ENCODE measurements around the gene CDH4.

The CDH4 gene

DNA sequence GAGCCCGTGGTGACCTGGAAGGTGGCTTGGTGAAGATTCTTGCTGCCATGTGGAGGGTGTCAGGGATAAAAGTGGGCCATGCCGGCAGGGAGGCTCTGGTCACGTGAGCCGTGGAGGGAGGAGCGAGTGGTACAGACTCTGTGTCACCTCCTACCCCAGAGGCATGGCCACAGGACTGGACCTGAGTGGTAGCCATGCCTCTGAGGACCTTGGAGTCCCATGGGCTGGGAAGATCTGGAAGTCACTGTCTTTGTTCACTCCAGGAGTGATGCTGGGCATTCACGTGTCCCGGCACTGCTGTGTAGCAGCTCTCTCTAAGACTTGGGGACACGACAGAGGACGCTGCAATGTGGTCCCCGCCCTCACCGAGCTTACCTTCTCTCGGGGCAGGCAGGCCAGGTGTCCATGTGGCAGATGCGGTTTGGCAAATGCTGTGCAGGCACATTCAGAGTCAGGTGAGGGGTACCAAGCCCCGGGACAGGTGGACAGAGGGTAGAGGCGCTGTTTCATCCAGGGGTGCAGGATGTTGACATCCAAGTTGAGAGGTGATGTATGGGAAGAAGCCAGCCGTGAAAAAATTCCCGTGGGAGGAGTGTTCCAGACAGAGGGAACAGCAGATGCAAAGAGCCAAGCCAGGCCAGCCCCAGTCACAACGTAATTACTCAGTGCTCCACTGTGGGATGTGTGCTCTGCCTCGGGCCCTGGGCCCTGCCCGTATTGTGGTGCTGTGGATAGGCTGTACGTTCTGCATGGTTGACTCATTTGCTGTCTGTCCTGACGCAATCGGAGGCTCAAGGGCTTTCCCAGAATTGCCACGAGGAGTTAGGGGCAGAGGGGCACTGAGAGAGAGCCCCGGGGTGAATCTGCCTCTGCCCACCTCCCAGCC, 505.9 kb downstream of the CDH4 start:
- no peak overlapping the region for H3K4me3 ChIP-seq (replicated peaks; ENCODE audit: low read depth, low read length)
- no peak for DNase-seq (ENCODE audit: low read depth)
- TF ChIP-seq, protein P1, sequence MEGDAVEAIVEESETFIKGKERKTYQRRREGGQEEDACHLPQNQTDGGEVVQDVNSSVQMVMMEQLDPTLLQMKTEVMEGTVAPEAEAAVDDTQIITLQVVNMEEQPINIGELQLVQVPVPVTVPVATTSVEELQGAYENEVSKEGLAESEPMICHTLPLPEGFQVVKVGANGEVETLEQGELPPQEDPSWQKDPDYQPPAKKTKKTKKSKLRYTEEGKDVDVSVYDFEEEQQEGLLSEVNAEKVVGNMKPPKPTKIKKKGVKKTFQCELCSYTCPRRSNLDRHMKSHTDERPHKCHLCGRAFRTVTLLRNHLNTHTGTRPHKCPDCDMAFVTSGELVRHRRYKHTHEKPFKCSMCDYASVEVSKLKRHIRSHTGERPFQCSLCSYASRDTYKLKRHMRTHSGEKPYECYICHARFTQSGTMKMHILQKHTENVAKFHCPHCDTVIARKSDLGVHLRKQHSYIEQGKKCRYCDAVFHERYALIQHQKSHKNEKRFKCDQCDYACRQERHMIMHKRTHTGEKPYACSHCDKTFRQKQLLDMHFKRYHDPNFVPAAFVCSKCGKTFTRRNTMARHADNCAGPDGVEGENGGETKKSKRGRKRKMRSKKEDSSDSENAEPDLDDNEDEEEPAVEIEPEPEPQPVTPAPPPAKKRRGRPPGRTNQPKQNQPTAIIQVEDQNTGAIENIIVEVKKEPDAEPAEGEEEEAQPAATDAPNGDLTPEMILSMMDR (IDR thresholded peaks at IDR 0.05; ENCODE audit: low read length, missing control alignments), result no peak

DNA sequence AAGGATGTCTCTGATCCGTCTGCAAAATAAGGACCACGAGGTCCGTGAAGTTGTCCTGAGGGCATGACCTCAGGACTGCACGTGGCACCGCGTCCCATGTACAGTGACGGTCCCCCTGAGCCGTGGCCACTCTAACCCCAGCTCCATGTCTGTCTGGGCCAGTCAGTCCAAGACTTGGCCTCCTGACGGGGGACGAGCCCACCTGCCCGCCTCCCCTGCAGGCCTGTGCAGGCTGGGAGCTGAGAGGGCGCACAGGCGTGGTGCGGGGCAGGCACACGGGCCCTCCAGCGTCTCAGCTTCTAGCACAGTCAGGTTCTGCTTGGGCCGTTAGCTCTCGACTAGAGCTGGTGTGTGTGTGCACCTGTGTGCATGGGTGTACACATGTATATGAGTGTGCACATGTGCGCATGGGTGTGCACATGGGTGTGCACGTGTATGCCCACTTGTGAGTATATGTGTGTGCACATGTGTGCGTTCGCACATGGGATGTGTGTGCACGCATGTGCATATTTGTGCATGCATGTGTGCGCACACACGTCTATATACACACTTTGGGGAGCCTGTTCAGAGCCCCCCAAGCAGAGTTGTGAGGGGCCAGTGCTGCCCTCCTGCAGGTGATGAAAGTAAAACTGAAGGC, 506.6 kb downstream of the CDH4 start:
- no peak overlapping the region for H3K4me3 ChIP-seq (replicated peaks; ENCODE audit: low read depth, low read length)
- TF ChIP-seq, protein P1 (IDR thresholded peaks at IDR 0.05; ENCODE audit: low read length, missing control alignments), result no peak
- DNase-seq (ENCODE audit: low read depth), result no peak

DNA sequence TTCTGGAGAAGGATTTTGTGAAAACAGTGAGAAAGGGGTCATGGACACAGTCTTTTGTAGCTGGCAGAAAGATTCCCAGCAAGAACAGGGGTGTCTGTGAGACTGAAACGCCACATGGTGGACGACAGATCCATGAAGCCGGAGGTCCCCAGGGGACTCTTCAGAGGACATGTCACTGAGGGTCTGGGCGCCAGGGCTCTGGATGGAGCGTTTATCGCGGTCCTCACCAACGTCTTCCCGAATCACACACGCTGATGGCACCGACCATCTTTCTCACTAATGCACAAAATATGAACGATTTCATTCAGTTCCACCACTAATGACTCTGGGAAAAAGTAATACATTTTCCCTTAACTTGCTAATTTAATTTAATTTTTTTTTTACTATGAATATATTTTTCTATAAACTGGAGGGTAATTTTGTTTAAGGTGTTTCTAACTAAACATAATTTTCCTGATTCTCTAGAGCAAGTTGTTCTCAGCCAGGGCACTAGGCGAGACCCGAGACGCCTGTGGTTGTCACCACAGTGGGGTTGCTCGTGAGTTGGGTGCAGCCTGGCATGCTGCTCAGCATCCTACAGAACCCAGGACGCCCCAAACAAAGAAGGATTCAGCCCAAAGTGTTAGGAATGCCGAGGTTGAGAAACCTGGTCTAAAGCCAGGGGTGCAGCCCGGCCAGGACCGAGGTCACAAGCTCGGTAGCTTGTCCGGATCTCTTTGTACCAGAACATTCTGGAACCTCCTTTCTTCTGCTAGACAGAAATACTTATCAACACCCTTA, 507.4 kb downstream of the CDH4 start:
- no peak for DNase-seq (ENCODE audit: low read depth)
- no peak overlapping the region for H3K4me3 ChIP-seq (replicated peaks; ENCODE audit: low read depth, low read length)
- TF ChIP-seq, protein P1 (IDR thresholded peaks at IDR 0.05; ENCODE audit: low read length, missing control alignments), result no peak

DNA sequence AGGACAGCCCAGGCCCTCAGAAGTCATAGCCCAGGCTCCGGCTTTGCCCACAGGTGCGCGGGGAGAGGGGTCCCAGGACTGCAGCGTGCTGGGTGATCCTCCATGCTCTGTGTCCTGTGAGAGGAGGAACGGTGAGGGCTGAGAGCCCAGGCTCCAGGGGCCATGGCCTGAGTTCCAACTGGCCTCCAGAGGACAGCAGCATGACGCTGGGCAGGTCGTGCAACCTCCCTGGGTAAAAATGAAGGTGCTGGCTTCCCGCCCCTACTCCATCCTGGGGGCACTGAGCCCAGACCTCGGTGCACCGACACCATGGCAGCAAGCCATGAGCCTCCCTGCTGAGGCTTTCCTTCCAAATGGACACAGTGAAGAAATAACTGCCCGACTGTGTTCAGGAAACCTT, 508.3 kb downstream of the CDH4 start:
- no peak overlapping the region for H3K4me3 ChIP-seq (replicated peaks; ENCODE audit: low read depth, low read length)
- TF ChIP-seq, protein P1 (IDR thresholded peaks at IDR 0.05; ENCODE audit: low read length, missing control alignments), result no peak
- no peak for DNase-seq (ENCODE audit: low read depth)

DNA sequence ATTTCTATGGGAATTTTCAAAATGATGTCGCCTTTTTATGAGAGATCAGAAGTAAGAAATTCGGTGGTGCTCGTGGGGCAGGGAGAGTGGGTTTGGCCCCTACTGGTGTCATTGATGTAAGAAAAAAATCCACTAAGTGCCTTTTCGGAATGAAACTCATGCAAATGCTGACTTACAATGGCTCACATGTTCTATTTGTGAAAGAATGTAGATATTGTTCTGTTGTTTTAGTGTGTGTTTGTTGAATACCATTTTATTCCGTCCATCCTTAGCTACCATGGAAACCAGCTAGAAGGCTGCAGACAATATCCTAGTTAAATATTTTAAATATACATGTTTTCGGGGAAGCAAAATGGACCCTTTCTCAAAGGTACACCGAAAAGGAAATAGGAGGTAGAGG, 508.7 kb downstream of the CDH4 start:
- H3K4me3 ChIP-seq (replicated peaks; ENCODE audit: low read depth, low read length), result no peak overlapping the region
- DNase-seq (ENCODE audit: low read depth), result no peak
- TF ChIP-seq, protein P1 (IDR thresholded peaks at IDR 0.05; ENCODE audit: low read length, missing control alignments), result no peak

GRCh38 chr20:61761453-61762166, 509.5 kb downstream of the CDH4 start:
- TF ChIP-seq, protein P1 (IDR thresholded peaks at IDR 0.05; ENCODE audit: low read length, missing control alignments), result no peak
- H3K4me3 ChIP-seq (replicated peaks; ENCODE audit: low read depth, low read length), result no peak overlapping the region
- no peak for DNase-seq (ENCODE audit: low read depth)
